GM21360 (cell line): Measurements from ENCODE around the gene SPN.
"Not testable (repeated sequence)": the region's sequence is repeated elsewhere in the genome, so short reads cannot be mapped to it uniquely, and the experiment has no call there.

Experiments
- ATAC-seq: cut with Tn5 transposase; IDR thresholded peaks from one replicate; pipeline ENCODE4 v1.9.1; 2021; ENCODE audit warnings: mild to moderate bottlenecking, moderate library complexity; ENCODE audit not compliant: unreplicated experiment

The SPN gene

GRCh38 chr16:29663016-29663806, at the start of gene SPN:
TSS of gene SPN (plus strand) at chr16:29663247. CDS start at chr16:29663729, 482 bp downstream.
- no peak for ATAC-seq

GRCh38 chr16:29613307-29614057, 49.6 kb upstream of the SPN start:
- ATAC-seq = not testable (repeated sequence)

GRCh38 chr16:29614691-29615314, 48.2 kb upstream of the SPN start:
- not testable (repeated sequence) for ATAC-seq

- not testable (repeated sequence) for ATAC-seq
These were observed 46.9 kb upstream of the SPN start for GRCh38 chr16:29616127-29616526.

- ATAC-seq = not testable (repeated sequence)
These were observed 42.5 kb upstream of the SPN start for GRCh38 chr16:29620591-29620990.

GRCh38 chr16:29622738-29623137, 40.3 kb upstream of the SPN start:
- ATAC-seq = not testable (repeated sequence)

GRCh38 chr16:29623253-29623652, 39.8 kb upstream of the SPN start:
- ATAC-seq = not testable (repeated sequence)

GRCh38 chr16:29625114-29625513, 37.9 kb upstream of the SPN start:
- ATAC-seq = not testable (repeated sequence)

GRCh38 chr16:29626778-29627331, 36.2 kb upstream of the SPN start:
- ATAC-seq = peak; percentile 54

- ATAC-seq = not testable (repeated sequence)
These were observed 35.4 kb upstream of the SPN start for GRCh38 chr16:29627661-29628075.

- not testable (repeated sequence) for ATAC-seq
These were observed 34.3 kb upstream of the SPN start for GRCh38 chr16:29628707-29629106.

GRCh38 chr16:29629318-29629717, 33.7 kb upstream of the SPN start:
- not testable (repeated sequence) for ATAC-seq

GRCh38 chr16:29631658-29632057, 31.4 kb upstream of the SPN start:
- not testable (repeated sequence) for ATAC-seq

- ATAC-seq = not testable (repeated sequence)
These were observed 27.1 kb upstream of the SPN start for GRCh38 chr16:29635902-29636301.

- not testable (repeated sequence) for ATAC-seq
These were observed 26.7 kb upstream of the SPN start for GRCh38 chr16:29636368-29636767.

GRCh38 chr16:29638751-29639150, 24.3 kb upstream of the SPN start:
- ATAC-seq = not testable (repeated sequence)

- no peak for ATAC-seq
These were observed 21.5 kb upstream of the SPN start for GRCh38 chr16:29641561-29641960.

- no peak for ATAC-seq
These were observed 19.5 kb upstream of the SPN start for GRCh38 chr16:29643596-29643995.

GRCh38 chr16:29644338-29644857, 18.6 kb upstream of the SPN start:
- ATAC-seq = no peak

- ATAC-seq = no peak
These were observed 17.9 kb upstream of the SPN start for GRCh38 chr16:29644973-29645693.
